Pancreas (tissue), 10 donors: ENCODE results near the gene CCNE1. TPM values are rescaled to one million over a fixed set of nuclear protein-coding genes. Genes with fewer than 3 reads are reported as not detected.
A peak's percentile ranks its signal among the peaks of the same experiment; 100 is the strongest.

Experiments used
- ATAC-seq, 4 donors: fragments of 200-7000 bp; cut with Tn5 transposase; one replicate each; pipeline versions ENCODE4 v1.8.0 to v1.9.1; 2020; ENCODE audit warnings: mild to moderate bottlenecking in 4 of 4, moderate library complexity in 4 of 4
- DNase-seq, 6 donors: peaks; one replicate each; pipeline ENCODE4 v3.0.0-alpha.2; 2020
- FAIRE-seq: peaks from 2 replicates; lab custom pipeline; 2012; peaks lifted over from hg19 to GRCh38; lab: Jason Lieb, UNC
- H3K27ac ChIP-seq, 4 donors: fragments of 200-600 bp; sonication (generic); 1 replicate in 3 of 4; 2 replicates in 1 of 4; pipeline versions ENCODE4 v1.5.0 to v1.8.0; 2020
- H3K27me3 ChIP-seq, 4 donors: fragments of 200-600 bp; one replicate each; pipeline ENCODE4 v1.8.0; 2021
- H3K36me3 ChIP-seq, 3 donors: fragments of 200-600 bp; sonication (generic) in 1 of 3; one replicate each; pipeline versions ENCODE4 v1.5.0 to v1.8.0; 2020 to 2021
- H3K4me1 ChIP-seq, 3 donors: fragments of 200-600 bp; one replicate each; pipeline ENCODE4 v1.8.0; 2021
- H3K4me3 ChIP-seq, 4 donors: fragments of 200-600 bp; sonication (generic) in 2 of 4; one replicate each; pipeline versions ENCODE4 v1.5.0 to v1.8.0; 2020 to 2021
- H3K9me3 ChIP-seq, 4 donors: fragments of 200-600 bp; one replicate each; pipeline ENCODE4 v1.8.0; 2021
- WGBS, 2 donors: extraction: QIAGEN DNeasy Blood & Tissue Kit; methylation state at CpG; one replicate each; pipeline ENCODE4 v1.1.7; 2013; 5-methylcytosine and 5-hydroxymethylcytosine counted together
- intact Hi-C, 3 donors: fragments of 100-400 bp; cut with DNase I; formaldehyde crosslinking; loops; one replicate each; pipeline versions ENCODE4 v1.11.1 to v1.14.2; 2022
- polyA plus RNA-seq, 2 donors: library from polyadenylated mRNA; stranded (reverse); fragments of 200-250 nt; gene quantifications; one replicate each; pipeline ENCODE4 v1.2.3, GENCODE V29; 2013
- total RNA-seq, 6 donors: library from RNA; stranded (reverse); fragmentation: NEBNext Ultra II Directional in 4 of 6; extraction: Animal tissue kit (Norgen Biotek cat#: 25700) in 4 of 6; gene quantifications; one replicate each; pipeline versions ENCODE4 v1.2.1 to v1.2.4, GENCODE V29; 2021 to 2023
- TF ChIP-seq, protein P1 (sequence below), 4 donors: fragments of 200-600 bp; sonication (generic) in 3 of 4; IDR thresholded peaks; one replicate each; pipeline versions ENCODE4 v1.5.0 to v1.8.0; 2021; ENCODE audit warnings: antibody characterized with exemption in 4 of 4
- donor health status: healthy with polysubstance abuse.
- donor health status: DM: no; HTN: no; CAD: no; lungs with moderate emphysema.
- donor health status: DM: no; HTN: no; CAD: no.
- donor health status: control.
- donor health status: control.
- donor health status: Bipolar disorder and iron deficiency.
- donor health status: DM: yes; HTN: yes; CAD: no.
- donor health status: DM: no; HTN: no; CAD: no.
- donor health status: DM: no; HTN: no; CAD: no.
- donor health status: DM: yes; HTN: yes; CAD: no.

The CCNE1 gene
- total and polyA plus RNA-seq, 8 donors: 0.23 to 1.9 (median 0.74) TPM

DNA sequence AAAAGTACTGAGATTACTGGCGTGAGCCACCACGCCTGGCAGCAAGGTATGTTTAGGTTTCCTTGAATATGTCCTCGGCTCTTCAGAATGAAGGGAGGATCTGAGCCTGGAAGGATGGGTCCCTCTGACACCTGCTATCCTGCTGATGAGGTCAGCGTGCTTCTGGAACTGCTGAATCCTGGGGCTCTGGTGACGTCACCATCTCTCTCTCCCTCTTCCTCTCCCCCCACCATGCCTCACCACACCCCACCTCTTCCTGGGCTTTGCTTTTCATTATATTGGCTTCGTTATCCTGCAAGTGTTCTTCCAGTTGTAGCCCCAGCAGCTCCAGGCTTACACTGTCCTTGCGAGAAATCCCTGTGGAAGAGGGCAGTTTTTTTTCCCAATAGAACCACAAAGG is 49.8 kb downstream of the CCNE1 start:
- 58 to 73% methylated on average over 7 of the region's 7 CpGs for WGBS, 2 donors
- no peak for FAIRE-seq

DNA sequence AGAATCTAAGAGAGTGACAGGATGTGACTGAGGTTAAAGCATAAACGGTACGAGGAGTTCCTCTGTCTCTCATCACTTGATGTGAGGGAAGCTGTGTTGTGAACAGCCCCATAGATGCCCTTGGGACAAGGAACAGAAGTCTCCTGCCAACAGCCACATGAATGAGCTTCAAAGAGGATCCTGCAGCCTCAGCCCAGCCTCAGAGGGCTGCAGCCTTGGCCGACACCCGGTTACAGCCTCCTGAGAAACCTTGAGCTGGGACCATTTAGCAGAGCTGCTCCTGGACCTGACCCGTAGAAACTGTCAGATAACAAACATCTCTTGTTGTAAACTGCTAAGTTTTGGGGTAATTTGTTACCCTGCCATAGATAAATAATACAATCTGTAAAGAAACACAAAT is 54.2 kb downstream of the CCNE1 start:
- FAIRE-seq (no peak), ATAC-seq (no peak), DNase-seq (peak in 1 of 6 donors; percentile 18)
- Histone ChIP-seq H3K4me3 (no peak overlapping the region), H3K9me3 (no peaks in the 10 kb centered on the region), H3K4me1 (no peaks in the 10 kb centered on the region), H3K36me3 (no peaks in the 10 kb centered on the region), H3K27me3 (peaks cover 0 to 9% (median 0%) of the 10 kb centered on the region in 4 donors), H3K27ac (no peak overlapping the region)
- 56 to 69% methylated on average over 5 of the region's 5 CpGs for WGBS, 2 donors
- TF ChIP-seq, protein P1, sequence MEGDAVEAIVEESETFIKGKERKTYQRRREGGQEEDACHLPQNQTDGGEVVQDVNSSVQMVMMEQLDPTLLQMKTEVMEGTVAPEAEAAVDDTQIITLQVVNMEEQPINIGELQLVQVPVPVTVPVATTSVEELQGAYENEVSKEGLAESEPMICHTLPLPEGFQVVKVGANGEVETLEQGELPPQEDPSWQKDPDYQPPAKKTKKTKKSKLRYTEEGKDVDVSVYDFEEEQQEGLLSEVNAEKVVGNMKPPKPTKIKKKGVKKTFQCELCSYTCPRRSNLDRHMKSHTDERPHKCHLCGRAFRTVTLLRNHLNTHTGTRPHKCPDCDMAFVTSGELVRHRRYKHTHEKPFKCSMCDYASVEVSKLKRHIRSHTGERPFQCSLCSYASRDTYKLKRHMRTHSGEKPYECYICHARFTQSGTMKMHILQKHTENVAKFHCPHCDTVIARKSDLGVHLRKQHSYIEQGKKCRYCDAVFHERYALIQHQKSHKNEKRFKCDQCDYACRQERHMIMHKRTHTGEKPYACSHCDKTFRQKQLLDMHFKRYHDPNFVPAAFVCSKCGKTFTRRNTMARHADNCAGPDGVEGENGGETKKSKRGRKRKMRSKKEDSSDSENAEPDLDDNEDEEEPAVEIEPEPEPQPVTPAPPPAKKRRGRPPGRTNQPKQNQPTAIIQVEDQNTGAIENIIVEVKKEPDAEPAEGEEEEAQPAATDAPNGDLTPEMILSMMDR (IDR thresholded peaks at IDR 0.05): no peak
- intact Hi-C loops: no loop called here

More for the DNA sequence above, 49.8 kb downstream of the CCNE1 start:
- TF ChIP-seq, protein P1 (IDR thresholded peaks at IDR 0.05): no peak
- ATAC-seq (no peak), DNase-seq (no peak)
- no peak overlapping the region for H3K4me3 ChIP-seq
- H3K9me3 ChIP-seq: no peaks in the 10 kb centered on the region
- no peaks in the 10 kb centered on the region for H3K36me3 ChIP-seq
- H3K27me3 ChIP-seq: peaks cover 0 to 9% (median 0%) of the 10 kb centered on the region in 4 donors
- no peak overlapping the region for H3K27ac ChIP-seq
- no peaks in the 10 kb centered on the region for H3K4me1 ChIP-seq
- intact Hi-C loops: no loop called here

DNA sequence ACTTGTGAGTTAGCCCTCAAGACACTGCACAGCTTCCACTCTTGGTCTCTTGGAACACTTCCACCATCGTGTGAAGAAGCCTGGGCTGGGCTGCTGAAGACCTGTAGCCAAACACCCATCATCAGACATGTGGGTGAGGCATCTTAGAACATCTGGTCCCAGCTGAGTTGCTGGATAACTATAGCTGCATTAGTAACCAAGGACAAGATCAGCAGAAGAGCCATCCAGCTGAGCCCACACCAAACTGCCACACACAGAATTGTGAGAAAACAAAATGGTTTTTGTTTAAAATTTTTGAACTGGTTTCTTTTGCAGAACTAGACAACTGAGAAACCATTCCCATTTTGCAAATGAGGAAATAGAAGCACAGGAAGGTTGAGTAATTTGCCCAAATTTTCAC is 56.2 kb downstream of the CCNE1 start:
- Histone ChIP-seq H3K27me3 (peaks cover 0 to 2% (median 0%) of the 10 kb centered on the region in 4 donors), H3K4me3 (no peak overlapping the region), H3K4me1 (peaks cover 0 to under 1% (median 0%) of the 10 kb centered on the region in 3 donors), H3K27ac (no peak overlapping the region), H3K9me3 (no peaks in the 10 kb centered on the region), H3K36me3 (no peaks in the 10 kb centered on the region)
- WGBS, 2 donors: 82 to 85% methylated on average over 1 of the region's 1 CpG
- TF ChIP-seq, protein P1 (IDR thresholded peaks at IDR 0.05): no peak
- FAIRE-seq (no peak), ATAC-seq (no peak), DNase-seq (no peak)
- intact Hi-C loops: no loop called here

DNA sequence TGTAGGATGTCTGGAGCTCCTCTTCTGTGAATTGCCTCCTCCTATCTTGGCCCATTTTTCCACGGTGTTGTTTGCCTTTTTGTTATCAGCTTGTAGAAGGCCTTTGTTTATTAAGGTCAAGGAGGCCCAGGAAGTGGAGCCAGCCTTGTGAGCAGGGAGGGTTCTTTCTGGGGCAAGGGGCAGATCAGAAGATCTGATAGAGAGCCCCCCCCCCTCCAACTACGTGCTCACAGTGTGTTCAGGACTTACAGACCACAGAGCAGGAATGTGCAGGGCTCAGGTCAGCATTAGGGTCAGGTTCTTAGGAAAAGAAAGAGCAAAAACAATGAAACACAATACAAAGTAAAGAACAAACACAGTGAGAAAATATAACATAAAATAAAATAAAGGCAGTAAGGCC is 59.4 kb downstream of the CCNE1 start:
- H3K9me3 ChIP-seq: no peaks in the 10 kb centered on the region
- no peak overlapping the region for H3K4me3 ChIP-seq
- 10 to 27% methylated on average over 2 of the region's 2 CpGs for WGBS, 2 donors
- H3K4me1 ChIP-seq: peaks cover 0 to 4% (median 2%) of the 10 kb centered on the region in 3 donors
- TF ChIP-seq, protein P1 (IDR thresholded peaks at IDR 0.05): no peak
- H3K27me3 ChIP-seq: peaks cover 0 to 4% (median 0%) of the 10 kb centered on the region in 4 donors
- peak in 1 of 6 donors; percentile 9 for DNase-seq
- no peak overlapping the region for H3K27ac ChIP-seq
- H3K36me3 ChIP-seq: no peaks in the 10 kb centered on the region
- ATAC-seq: no peak
- intact Hi-C loops: loop anchor here (5.0 to 10.0 kb wide), 3 partner anchors 104 to 136 kb away; no protein-coding TSS in a partner anchor
- no peak for FAIRE-seq

DNA sequence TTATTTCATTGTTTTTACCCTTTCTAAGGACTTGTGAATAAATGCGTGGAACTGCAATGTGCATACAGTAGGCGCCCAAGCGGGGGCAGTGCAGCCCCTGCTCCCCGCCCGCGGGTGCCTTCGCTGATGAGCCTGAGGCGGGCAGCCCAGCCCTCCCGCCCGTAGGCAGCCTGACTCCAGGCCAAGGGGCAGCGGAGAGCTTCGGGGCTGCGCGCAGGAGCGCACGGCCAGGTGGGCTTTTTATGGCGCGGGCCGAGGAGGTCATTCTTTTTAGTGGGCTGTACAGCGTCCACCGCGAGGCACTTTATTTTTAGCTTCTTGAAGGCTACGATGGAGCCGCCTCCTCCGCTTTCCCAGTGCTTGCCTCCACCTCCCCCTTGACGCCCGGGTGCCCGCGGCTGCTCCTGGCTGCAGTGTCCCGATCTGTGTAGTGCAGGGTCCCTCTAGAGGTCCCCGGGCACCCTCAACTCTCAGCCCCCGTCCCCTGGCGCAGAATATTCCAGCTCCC is 60.5 kb downstream of the CCNE1 start:
- ATAC-seq (peak in 2 of 4 donors; percentile 42 to 63), FAIRE-seq (no peak), DNase-seq (peak in 2 of 6 donors; percentile 50 to 58)
- TF ChIP-seq, protein P1 (IDR thresholded peaks at IDR 0.05): no peak
- Histone ChIP-seq H3K36me3 (no peaks in the 10 kb centered on the region), H3K9me3 (no peaks in the 10 kb centered on the region), H3K27me3 (peaks cover 0 to 4% (median 0%) of the 10 kb centered on the region in 4 donors), H3K4me3 (no peak overlapping the region), H3K27ac (no peak overlapping the region), H3K4me1 (peaks cover 0 to 4% (median 2%) of the 10 kb centered on the region in 3 donors)
- WGBS, 2 donors: 14 to 15% methylated on average over 33 of the region's 33 CpGs
- intact Hi-C loops: loop anchor here (5.0 to 10.0 kb wide), 3 partner anchors 105 to 137 kb away; no protein-coding TSS in a partner anchor
